Measurements from ENCODE around the gene ZNF292.
"Not testable (repeated sequence)": the region's sequence is repeated elsewhere in the genome, so short reads cannot be mapped to it uniquely, and the experiment has no call there.

ZNF292 gene

GRCh38 chr6:87282743-87283142 is 127.4 kb downstream of the ZNF292 start:
- DNase-seq, result no peak

- DNase-seq, result no peak
These were observed 128.1 kb downstream of the ZNF292 start for GRCh38 chr6:87283461-87283860.

GRCh38 chr6:87287251-87287650 is 131.9 kb downstream of the ZNF292 start:
- DNase-seq, result no peak

GRCh38 chr6:87289571-87289970 is 134.2 kb downstream of the ZNF292 start:
- DNase-seq, result peak; percentile 35

- no peak for DNase-seq
These were observed 136.5 kb downstream of the ZNF292 start for GRCh38 chr6:87291883-87292282.

GRCh38 chr6:87293526-87293925 is 138.2 kb downstream of the ZNF292 start:
- DNase-seq, result no peak

GRCh38 chr6:87297119-87297518 is 141.8 kb downstream of the ZNF292 start:
- DNase-seq, result no peak

GRCh38 chr6:87301277-87301676 is 145.9 kb downstream of the ZNF292 start:
- not testable (repeated sequence) for DNase-seq

- no peak for DNase-seq
These were observed 153.6 kb downstream of the ZNF292 start for GRCh38 chr6:87308970-87309369.

GRCh38 chr6:87312860-87313259 is 157.5 kb downstream of the ZNF292 start:
- DNase-seq, result no peak
